ENCODE data around the gene TFB1M. TPM values are rescaled to one million over a fixed set of nuclear protein-coding genes. Genes with fewer than 3 reads are reported as not detected.

TFB1M gene
- total and polyA plus RNA-seq, 9 of the 15 experiments (the other 6 are each of a cell fraction or from before 2014, with no cell fraction given), result 34.6 to 145 (median 40.4) TPM

DNA sequence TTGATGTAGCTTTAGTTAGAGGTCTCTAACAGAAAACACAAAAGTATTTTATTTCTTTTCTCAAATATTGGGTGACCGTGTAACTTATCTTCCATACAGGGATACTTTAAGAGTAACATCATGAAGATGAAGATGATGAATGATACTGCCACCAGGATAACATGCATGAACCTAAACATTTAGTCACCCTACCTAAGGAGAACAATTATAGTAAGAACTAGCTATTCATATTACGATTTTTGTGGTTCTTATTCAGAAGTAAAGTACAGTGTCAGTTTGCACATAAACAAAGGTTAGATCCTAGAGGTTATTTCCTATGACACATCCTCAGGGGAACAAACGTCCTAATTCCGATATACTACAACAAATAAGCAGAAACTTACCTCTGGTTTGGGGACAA is 29.5 kb downstream of the TFB1M start (continued):
- TF ChIP-seq, protein P1, sequence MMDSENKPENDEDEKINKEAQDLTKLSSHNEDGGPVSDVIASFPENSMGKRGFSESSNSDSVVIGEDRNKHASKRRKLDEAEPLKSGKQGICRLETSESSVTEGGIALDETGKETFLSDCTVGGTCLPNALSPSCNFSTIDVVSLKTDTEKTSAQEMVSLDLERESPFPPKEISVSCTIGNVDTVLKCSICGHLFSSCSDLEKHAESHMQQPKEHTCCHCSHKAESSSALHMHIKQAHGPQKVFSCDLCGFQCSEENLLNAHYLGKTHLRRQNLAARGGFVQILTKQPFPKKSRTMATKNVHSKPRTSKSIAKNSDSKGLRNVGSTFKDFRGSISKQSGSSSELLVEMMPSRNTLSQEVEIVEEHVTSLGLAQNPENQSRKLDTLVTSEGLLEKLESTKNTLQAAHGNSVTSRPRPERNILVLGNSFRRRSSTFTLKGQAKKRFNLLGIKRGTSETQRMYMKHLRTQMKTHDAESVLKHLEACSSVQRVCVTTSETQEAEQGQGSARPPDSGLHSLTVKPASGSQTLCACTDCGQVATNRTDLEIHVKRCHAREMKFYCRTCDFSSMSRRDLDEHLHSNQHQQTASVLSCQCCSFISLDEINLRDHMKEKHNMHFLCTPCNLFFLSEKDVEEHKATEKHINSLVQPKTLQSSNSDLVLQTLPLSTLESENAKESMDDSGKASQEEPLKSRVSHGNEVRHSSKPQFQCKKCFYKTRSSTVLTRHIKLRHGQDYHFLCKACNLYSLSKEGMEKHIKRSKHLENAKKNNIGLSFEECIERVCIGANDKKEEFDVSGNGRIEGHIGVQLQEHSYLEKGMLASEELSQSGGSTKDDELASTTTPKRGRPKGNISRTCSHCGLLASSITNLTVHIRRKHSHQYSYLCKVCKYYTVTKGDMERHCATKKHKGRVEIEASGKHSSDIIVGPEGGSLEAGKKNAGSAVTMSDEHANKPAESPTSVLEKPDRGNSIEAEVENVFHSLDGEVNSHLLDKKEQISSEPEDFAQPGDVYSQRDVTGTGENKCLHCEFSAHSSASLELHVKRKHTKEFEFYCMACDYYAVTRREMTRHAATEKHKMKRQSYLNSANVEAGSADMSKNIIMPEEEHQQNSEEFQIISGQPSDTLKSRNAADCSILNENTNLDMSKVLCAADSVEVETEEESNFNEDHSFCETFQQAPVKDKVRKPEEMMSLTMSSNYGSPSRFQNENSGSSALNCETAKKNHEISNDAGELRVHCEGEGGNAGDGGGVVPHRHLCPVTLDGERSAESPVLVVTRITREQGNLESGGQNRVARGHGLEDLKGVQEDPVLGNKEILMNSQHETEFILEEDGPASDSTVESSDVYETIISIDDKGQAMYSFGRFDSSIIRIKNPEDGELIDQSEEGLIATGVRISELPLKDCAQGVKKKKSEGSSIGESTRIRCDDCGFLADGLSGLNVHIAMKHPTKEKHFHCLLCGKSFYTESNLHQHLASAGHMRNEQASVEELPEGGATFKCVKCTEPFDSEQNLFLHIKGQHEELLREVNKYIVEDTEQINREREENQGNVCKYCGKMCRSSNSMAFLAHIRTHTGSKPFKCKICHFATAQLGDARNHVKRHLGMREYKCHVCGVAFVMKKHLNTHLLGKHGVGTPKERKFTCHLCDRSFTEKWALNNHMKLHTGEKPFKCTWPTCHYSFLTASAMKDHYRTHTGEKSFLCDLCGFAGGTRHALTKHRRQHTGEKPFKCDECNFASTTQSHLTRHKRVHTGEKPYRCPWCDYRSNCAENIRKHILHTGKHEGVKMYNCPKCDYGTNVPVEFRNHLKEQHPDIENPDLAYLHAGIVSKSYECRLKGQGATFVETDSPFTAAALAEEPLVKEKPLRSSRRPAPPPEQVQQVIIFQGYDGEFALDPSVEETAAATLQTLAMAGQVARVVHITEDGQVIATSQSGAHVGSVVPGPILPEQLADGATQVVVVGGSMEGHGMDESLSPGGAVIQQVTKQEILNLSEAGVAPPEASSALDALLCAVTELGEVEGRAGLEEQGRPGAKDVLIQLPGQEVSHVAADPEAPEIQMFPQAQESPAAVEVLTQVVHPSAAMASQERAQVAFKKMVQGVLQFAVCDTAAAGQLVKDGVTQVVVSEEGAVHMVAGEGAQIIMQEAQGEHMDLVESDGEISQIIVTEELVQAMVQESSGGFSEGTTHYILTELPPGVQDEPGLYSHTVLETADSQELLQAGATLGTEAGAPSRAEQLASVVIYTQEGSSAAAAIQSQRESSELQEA (IDR thresholded peaks at IDR 0.05; ENCODE audit: low read depth), result no peak
